ENCODE results near the gene RORC.

- no peak for TF ChIP-seq CTCF (IDR thresholded peaks at IDR 0.05)
- TF ChIP-seq EP300 (IDR thresholded peaks at IDR 0.05) = no peak
- TF ChIP-seq POLR2A (IDR thresholded peaks at IDR 0.05) = no peak
- TF ChIP-seq POLR2AphosphoS5 (IDR thresholded peaks at IDR 0.05) = no peak
These were observed 75.3 kb downstream of the RORC start for GRCh38 chr1:151756291-151756690.

Data from stomach (tissue), 4 donors.